ENCODE data around the gene SGO2. TPM values are rescaled to one million over a fixed set of nuclear protein-coding genes. Genes with fewer than 3 reads are reported as not detected.
A peak's percentile ranks its signal among the peaks of the same experiment; 100 is the strongest.

SGO2 gene
- total RNA-seq, 2 donors from 2014 or later: 7.6 to 19.5 TPM

GRCh38 chr2:200591308-200591707 lies 65.3 kb downstream of the SGO2 start:
- no peaks in the 10 kb centered on the region for H3K36me3 ChIP-seq
- no peak overlapping the region for H3K4me3 ChIP-seq
- no peaks in the 10 kb centered on the region for H3K27me3 ChIP-seq
- intact Hi-C loops (cut with DNase I): no loop called here
- H3K27ac ChIP-seq: no peak overlapping the region
- no peak for TF ChIP-seq CTCF (IDR thresholded peaks at IDR 0.05)
- no peak for DNase-seq
- no peak overlapping the region for H3K9ac ChIP-seq (ENCODE audit: low read depth in 2 of 2, low read length in 2 of 2)
- no peaks in the 10 kb centered on the region for H3K9me3 ChIP-seq
- peaks cover 2% of the 10 kb centered on the region for H3K4me1 ChIP-seq

- Histone ChIP-seq H3K9me3 (no peaks in the 10 kb centered on the region), H3K27ac (no peak overlapping the region), H3K4me1 (peaks cover 2% of the 10 kb centered on the region), H3K9ac (ENCODE audit: low read depth in 2 of 2, low read length in 2 of 2) (no peak overlapping the region), H3K4me3 (no peak overlapping the region), H3K36me3 (no peaks in the 10 kb centered on the region), H3K27me3 (no peaks in the 10 kb centered on the region)
- no peak for TF ChIP-seq CTCF (IDR thresholded peaks at IDR 0.05)
- DNase-seq: no peak
- intact Hi-C loops (cut with DNase I): no loop called here
These were observed 66.5 kb downstream of the SGO2 start for GRCh38 chr2:200592406-200593075.

- no peak for TF ChIP-seq CTCF (IDR thresholded peaks at IDR 0.05)
- Histone ChIP-seq H3K4me3 (no peak overlapping the region), H3K27ac (no peak overlapping the region), H3K4me1 (peaks cover 2% of the 10 kb centered on the region), H3K27me3 (no peaks in the 10 kb centered on the region), H3K36me3 (no peaks in the 10 kb centered on the region), H3K9me3 (no peaks in the 10 kb centered on the region), H3K9ac (ENCODE audit: low read depth in 2 of 2, low read length in 2 of 2) (no peak overlapping the region)
- no peak for DNase-seq
- intact Hi-C loops (cut with DNase I): no loop called here
These were observed 67.9 kb downstream of the SGO2 start for GRCh38 chr2:200593905-200594304.

DNA sequence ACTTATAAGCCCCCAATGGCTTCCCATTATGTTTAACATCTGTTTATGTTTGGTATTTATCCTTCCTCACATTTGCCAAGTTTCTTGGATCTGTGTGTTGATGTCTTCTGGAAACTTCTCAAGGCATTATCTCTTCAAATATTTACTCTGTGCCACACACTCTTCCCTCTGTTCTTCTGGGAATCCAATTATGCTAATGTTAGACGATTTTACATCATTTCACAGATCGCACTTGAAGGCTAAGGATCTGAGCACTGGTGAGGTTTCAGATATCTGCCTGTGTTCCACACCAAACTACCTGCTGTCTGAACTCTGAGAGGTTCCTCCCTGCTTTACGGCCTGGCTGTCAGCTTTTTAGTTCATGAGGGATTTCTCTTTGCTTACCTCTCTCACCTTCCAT lies 69.9 kb downstream of the SGO2 start:
- no peaks in the 10 kb centered on the region for H3K27me3 ChIP-seq
- H3K27ac ChIP-seq: no peak overlapping the region
- H3K9me3 ChIP-seq: no peaks in the 10 kb centered on the region
- no peak overlapping the region for H3K4me3 ChIP-seq
- peaks cover 2% of the 10 kb centered on the region for H3K4me1 ChIP-seq
- no peak for TF ChIP-seq CTCF (IDR thresholded peaks at IDR 0.05)
- intact Hi-C loops (cut with DNase I): no loop called here
- no peak overlapping the region for H3K9ac ChIP-seq (ENCODE audit: low read depth in 2 of 2, low read length in 2 of 2)
- DNase-seq: no peak
- H3K36me3 ChIP-seq: no peaks in the 10 kb centered on the region

DNA sequence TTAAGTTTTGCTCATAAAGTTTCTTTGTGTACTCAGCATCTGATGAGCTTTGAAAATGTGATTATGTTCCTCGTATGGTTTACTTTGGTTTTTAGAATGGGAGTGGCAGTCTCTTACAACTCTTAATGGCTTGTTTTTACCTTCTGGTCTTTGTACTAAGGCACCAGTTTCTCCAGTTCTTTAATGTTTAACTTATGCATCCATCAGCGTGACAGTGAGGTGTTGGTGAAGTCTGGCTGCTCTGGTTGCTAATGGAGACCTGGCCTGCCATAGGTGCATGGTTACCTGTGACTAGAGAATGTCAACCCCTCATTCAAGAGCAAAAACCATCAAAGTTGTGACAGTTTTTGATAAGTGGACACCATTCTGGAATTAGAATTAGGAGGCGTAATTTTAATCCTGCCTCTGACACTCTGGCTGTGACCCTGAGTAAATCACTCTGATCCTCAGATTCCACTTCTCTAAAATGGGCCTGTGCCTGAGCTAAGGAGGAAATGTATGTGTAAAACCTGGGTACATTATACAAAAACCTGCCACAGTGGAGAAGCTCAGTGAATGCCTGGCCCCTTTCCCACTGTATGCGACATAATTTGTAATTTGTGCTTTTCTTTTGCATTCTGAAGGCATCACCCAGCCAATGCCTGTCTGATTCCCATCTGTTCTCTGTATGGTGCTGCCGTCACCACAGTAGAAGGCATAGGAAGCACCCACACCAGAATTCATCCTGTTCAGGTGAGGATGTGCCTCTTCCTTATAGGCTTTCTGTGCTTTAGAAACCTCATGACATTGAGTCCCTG lies 71.0 kb downstream of the SGO2 start:
- H3K4me1 ChIP-seq: peaks cover 2% of the 10 kb centered on the region
- intact Hi-C loops (cut with DNase I): no loop called here
- no peak overlapping the region for H3K27ac ChIP-seq
- H3K9ac ChIP-seq (ENCODE audit: low read depth in 2 of 2, low read length in 2 of 2): no peak overlapping the region
- no peak for TF ChIP-seq CTCF (IDR thresholded peaks at IDR 0.05)
- H3K4me3 ChIP-seq: no peak overlapping the region
- H3K36me3 ChIP-seq: no peaks in the 10 kb centered on the region
- no peaks in the 10 kb centered on the region for H3K9me3 ChIP-seq
- no peaks in the 10 kb centered on the region for H3K27me3 ChIP-seq
- DNase-seq: peak; percentile 53
